OCI-M1 (cell line): Measurements from ENCODE around the gene DCANP1.

Source experiments
- DNase-seq: peaks from one replicate; lab custom pipeline; 2025; lab: John Stamatoyannopoulos, UW

Gene DCANP1

GRCh38 chr5:135456238-135457099, 9.3 kb upstream of the DCANP1 start:
- DNase-seq, result peak; percentile 93

- no peak for DNase-seq
Observed at GRCh38 chr5:135455876-135456237, 8.7 kb upstream of the DCANP1 start.

GRCh38 chr5:135454946-135455345, 7.8 kb upstream of the DCANP1 start:
- DNase-seq, result no peak

GRCh38 chr5:135453613-135454012, 6.5 kb upstream of the DCANP1 start:
- no peak for DNase-seq

- DNase-seq, result no peak
Observed at GRCh38 chr5:135452321-135453030, 5.3 kb upstream of the DCANP1 start, which contains the start of gene TIFAB. Gene TIFAB, minus strand, starts transcription at chr5:135452351. Its CDS starts 2,412 bp downstream, at chr5:135449939.

- DNase-seq, result no peak
Observed at GRCh38 chr5:135451581-135452320, 4.6 kb upstream of the DCANP1 start.

GRCh38 chr5:135450952-135451351, 3.8 kb upstream of the DCANP1 start:
- DNase-seq, result no peak

GRCh38 chr5:135450336-135450735, 3.2 kb upstream of the DCANP1 start:
- no peak for DNase-seq

- DNase-seq, result no peak
Observed at GRCh38 chr5:135449644-135450043, 2.5 kb upstream of the DCANP1 start.

- no peak for DNase-seq
Observed at GRCh38 chr5:135448791-135449507, 1.8 kb upstream of the DCANP1 start.

- DNase-seq, result no peak
Observed at GRCh38 chr5:135448071-135448739, 1.1 kb upstream of the DCANP1 start.

- DNase-seq, result no peak
Observed at GRCh38 chr5:135446615-135447014, 533 bp downstream of the DCANP1 start.

GRCh38 chr5:135446206-135446605, 942 bp downstream of the DCANP1 start:
- DNase-seq, result no peak

- no peak for DNase-seq
Observed at GRCh38 chr5:135445306-135445985, 1.7 kb downstream of the DCANP1 start.

GRCh38 chr5:135444881-135445280, 2.3 kb downstream of the DCANP1 start:
- no peak for DNase-seq

- no peak for DNase-seq
Observed at GRCh38 chr5:135444360-135444759, 2.8 kb downstream of the DCANP1 start.

- no peak for DNase-seq
Observed at GRCh38 chr5:135443161-135443960, 3.8 kb downstream of the DCANP1 start.

- DNase-seq, result no peak
Observed at GRCh38 chr5:135442431-135443160, 4.6 kb downstream of the DCANP1 start.

- no peak for DNase-seq
Observed at GRCh38 chr5:135441919-135442318, 5.2 kb downstream of the DCANP1 start.
